Measurements from ENCODE around the gene PODXL2.
"Not testable (repeated sequence)": the region's sequence is repeated elsewhere in the genome, so short reads cannot be mapped to it uniquely, and the experiment has no call there.

PODXL2 gene

DNA sequence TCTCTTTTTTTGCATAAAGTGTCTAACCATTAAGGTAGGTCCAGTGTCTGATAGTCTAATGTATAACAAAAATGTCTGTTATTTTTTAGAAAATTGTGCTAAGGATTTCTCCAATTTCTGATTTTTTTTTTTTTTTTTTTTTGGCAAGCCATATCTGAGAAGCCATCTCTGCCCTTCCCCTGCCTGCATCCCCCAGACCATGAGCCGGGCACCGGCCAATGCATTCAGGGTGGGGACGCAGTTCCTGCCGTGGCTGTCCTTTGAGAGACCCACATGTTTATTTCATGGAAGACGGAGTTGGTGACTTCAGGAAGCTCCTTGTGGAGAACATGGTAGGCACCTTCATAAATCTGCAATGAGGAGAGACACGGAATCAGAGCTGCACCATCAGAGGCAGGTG lies 63.0 kb downstream of the PODXL2 start:
- no peak for DNase-seq

DNA sequence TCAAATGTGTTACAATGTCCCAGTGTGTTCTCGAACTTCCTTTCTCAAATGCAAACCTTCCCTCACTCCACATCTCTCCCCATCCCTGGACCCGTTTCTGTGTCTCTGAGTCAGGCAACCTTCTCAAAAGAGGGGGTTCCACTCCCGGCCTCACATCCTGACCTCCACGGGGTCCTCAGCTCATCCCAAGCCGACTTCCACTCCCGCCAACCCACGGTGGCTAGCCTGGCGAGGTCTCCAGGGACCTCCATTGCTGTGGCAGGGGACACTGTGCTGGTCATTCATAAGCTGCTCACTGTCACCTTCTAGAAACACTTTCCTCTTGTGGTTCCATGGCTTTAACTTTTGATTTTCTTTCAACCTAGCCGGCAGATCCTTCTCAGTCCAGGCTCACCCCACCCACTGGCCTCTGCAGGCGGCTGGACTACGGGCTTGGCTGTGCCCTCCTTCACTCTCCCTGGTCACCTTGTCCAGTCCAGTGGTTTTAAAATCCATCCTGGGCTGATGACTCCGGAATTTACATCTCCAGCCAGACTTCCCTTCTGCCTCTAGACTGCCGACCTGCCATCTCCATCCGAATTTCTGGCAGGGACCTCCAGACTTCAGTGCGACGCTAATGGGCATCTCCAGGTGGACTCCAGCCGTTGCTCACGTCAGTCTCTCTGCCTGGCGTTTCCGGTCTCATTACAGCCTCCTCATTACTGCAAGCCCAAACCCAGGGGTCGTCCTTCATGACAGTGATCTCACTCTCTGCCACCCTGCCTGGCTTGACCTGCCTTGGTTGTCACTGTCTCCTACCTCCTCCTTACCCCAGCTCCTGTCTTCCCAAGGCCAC lies 63.7 kb downstream of the PODXL2 start:
- DNase-seq: no peak

- no peak for DNase-seq
Observed at GRCh38 chr3:127693336-127693843, 64.4 kb downstream of the PODXL2 start.

- DNase-seq: no peak
Observed at GRCh38 chr3:127694467-127695215, 65.7 kb downstream of the PODXL2 start.

- DNase-seq: no peak
Observed at GRCh38 chr3:127697551-127698240, 68.7 kb downstream of the PODXL2 start.

DNA sequence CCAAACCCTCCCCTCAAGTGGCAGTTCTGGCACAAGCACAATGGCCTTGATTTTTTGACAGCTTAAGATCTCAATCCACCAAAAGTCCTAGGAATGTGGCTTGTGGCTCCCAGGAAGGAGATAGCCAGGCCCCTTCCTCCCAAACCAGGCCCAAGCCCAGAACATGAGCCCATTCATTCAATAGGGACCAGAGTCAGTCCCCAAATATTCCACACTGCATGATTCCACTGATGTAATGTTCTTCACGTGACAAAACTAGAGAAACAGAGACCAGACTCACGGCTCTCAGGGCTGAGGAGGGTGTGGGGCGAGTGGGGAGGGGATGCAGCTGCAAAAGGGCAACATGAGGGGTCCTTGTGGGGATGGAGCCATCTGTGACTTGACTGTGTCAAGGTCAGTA lies 69.3 kb downstream of the PODXL2 start:
- DNase-seq: no peak

GRCh38 chr3:127698691-127699415 lies 69.9 kb downstream of the PODXL2 start:
- no peak for DNase-seq

DNA sequence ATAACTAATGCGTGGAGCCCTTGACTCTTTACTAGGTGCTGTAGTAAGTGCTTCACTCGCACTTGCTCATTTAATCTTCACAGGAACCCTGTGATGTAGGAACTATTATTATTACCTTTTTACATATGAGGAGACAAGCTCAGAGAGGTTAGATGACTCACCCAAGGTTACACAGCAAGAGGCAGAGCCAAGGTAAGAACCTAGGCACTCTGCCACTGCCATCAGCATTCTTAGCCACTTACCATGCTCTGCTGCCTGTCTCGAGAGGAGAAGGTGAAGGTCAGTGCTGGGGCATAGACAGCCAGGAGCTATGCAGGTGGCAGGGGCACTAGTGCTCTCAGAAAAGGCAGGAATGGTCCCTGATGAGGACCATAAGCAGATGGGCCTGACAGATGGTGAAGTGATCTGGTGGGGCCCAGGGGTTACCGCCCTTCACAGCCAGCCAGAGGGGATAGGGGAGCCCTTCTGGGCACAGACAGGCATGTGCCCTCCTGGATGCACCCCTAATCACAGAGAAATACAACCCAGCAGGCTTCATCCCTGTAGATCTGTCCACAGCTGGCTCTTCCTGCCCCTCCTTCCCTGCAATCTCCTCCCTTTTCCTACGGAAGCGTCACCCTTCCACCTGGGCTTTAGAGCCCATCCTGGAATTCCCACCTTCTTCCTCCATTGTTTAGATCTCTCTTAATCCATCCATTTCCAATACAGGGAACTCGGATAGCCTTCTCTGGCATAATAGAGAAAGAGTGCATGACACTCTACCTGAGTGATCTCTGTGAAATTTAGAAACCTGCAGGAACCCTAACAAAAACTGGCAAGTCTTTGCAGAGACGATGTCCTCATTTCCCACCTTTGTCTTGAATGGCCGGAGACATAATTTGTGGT lies 70.7 kb downstream of the PODXL2 start:
- no peak for DNase-seq

GRCh38 chr3:127700406-127700805 lies 71.4 kb downstream of the PODXL2 start:
- DNase-seq: no peak

GRCh38 chr3:127701280-127701911 lies 72.4 kb downstream of the PODXL2 start:
- no peak for DNase-seq

GRCh38 chr3:127702151-127702578 lies 73.2 kb downstream of the PODXL2 start:
- no peak for DNase-seq

GRCh38 chr3:127704840-127705239 lies 75.9 kb downstream of the PODXL2 start:
- DNase-seq: not testable (repeated sequence)

DNA sequence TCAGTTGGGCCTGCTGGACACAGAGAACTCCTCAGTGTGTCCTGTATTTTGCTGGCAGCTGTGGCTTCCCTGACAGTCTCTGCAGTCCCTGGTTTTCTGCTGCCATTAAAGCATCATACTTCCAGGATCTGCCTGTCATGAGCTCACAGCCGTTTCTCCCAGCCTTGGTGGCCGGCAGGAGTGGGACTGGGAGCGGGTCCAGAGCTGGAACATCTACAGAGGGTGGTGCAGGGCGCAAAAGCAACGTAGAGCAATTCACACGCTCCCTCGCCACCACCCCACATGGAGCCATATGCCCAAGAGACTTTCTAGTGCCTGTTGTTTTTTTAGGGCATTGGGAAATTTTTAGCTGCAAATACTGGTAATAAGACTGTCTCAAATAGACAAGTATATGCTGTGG lies 77.3 kb downstream of the PODXL2 start:
- DNase-seq: no peak

GRCh38 chr3:127706785-127707351 lies 77.9 kb downstream of the PODXL2 start:
- DNase-seq: no peak

DNA sequence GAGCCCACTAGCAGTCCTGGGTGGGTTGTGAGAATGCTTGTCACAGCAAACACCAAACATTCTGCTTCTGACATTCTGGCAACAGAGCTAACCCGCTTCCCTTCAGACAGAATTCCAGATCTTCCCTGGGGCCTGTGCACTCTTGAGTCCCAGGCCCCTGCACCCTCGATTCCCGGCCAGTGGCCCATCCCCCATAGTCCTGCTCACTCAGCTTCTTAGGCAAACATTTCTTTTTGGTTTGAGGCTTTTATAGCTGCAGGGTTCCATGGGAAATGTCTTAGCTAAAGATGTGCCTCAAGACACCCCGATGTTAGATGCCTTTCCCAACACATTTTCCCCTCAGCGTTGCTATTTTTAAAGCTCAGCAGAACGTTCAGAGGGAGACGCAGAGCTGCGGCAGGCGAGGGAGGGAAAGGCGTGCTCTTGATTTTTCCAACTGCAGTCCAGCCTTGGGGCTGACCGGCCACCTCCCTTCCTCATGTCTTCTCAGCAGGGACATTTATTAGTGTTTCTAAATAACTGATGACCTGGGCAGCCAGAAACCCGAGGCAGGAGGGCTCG lies 78.9 kb downstream of the PODXL2 start:
- DNase-seq: no peak

DNA sequence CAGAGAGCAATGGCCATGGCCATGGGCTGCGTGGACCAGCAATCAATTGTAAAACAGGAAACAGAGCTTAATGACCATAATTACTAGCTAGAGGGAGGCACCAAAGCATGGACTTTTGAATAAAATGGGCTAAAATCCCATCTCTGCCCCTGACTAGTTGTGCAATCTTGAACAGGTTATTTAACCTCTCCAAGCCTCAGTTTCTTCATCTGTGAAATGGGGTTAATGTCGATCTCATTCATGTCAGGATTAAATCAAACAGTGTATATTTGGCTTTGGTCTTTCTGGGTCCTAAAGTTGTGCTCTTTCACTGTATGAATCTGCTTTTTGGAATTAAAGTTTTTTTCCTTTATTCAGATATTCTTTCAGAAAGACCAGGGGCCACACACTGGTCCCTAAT lies 79.9 kb downstream of the PODXL2 start:
- no peak for DNase-seq

GRCh38 chr3:127709320-127710060 lies 80.5 kb downstream of the PODXL2 start:
- DNase-seq: no peak

GRCh38 chr3:127710155-127710941 lies 81.4 kb downstream of the PODXL2 start:
- no peak for DNase-seq
